Small intestine (tissue), 7 donors: ENCODE results near the gene ANKMY1. TPM values are rescaled to one million over a fixed set of nuclear protein-coding genes. Genes with fewer than 3 reads are reported as not detected.
"Not testable (repeated sequence)": the region's sequence is repeated elsewhere in the genome, so short reads cannot be mapped to it uniquely, and the experiment has no call there.

Experiments
- DNase-seq, 2 donors: peaks; one replicate each; pipeline versions ENCODE4 v3.0.0 to v3.0.0-alpha.2; 2013
- FAIRE-seq: peaks from 2 replicates; lab custom pipeline; 2012; peaks lifted over from hg19 to GRCh38; lab: Jason Lieb, UNC
- H3K27ac ChIP-seq, 3 donors: one replicate each; pipeline ENCODE4 v1.5.1; 2013; ENCODE audit warnings: low read length in 2 of 3, mild to moderate bottlenecking in 2 of 3, control low read depth in 1 of 3, inconsistent platforms in 1 of 3, low read depth in 1 of 3, moderate library complexity in 1 of 3
- H3K27me3 ChIP-seq, 3 donors: one replicate each; pipeline ENCODE4 v1.6.1; 2013; ENCODE audit warnings: low read length in 3 of 3, inconsistent platforms in 1 of 3; ENCODE audit not compliant: control insufficient read depth in 3 of 3, insufficient read depth in 3 of 3
- H3K36me3 ChIP-seq, 3 donors: one replicate each; pipeline ENCODE4 v1.6.1; 2013; ENCODE audit warnings: low read length in 3 of 3, inconsistent platforms in 1 of 3, low read depth in 1 of 3, mild to moderate bottlenecking in 1 of 3, moderate library complexity in 1 of 3; ENCODE audit not compliant: control insufficient read depth in 3 of 3, insufficient read depth in 2 of 3
- H3K4me1 ChIP-seq, 3 donors: one replicate each; pipeline ENCODE4 v1.6.1; 2013; ENCODE audit warnings: low read length in 2 of 3, inconsistent platforms in 1 of 3, low read depth in 1 of 3, mild to moderate bottlenecking in 1 of 3, moderate library complexity in 1 of 3; ENCODE audit not compliant: control insufficient read depth in 3 of 3, insufficient read depth in 2 of 3
- H3K4me3 ChIP-seq, 3 donors: one replicate each; pipeline ENCODE4 v1.5.1; 2013; ENCODE audit warnings: low read length in 3 of 3, control low read depth in 1 of 3, inconsistent platforms in 1 of 3, low read depth in 1 of 3, mild to moderate bottlenecking in 1 of 3, moderate library complexity in 1 of 3
- H3K9me3 ChIP-seq, 2 donors: one replicate each; pipeline ENCODE4 v1.6.1; 2013; ENCODE audit warnings: low read depth in 1 of 2, low read length in 1 of 2; ENCODE audit not compliant: control insufficient read depth in 2 of 2, insufficient read depth in 1 of 2
- WGBS, 3 donors: extraction: QIAGEN DNeasy Blood & Tissue Kit; methylation state at CpG; one replicate each; pipeline ENCODE4 v1.1.7; 2013; 5-methylcytosine and 5-hydroxymethylcytosine counted together
- polyA plus RNA-seq, 4 donors: library from polyadenylated mRNA; stranded (reverse) in 3 of 4; unstranded in 1 of 4; fragments of 200-250 nt in 3 of 4; fragments of 120-200 nt in 1 of 4; gene quantifications; one replicate each; pipeline versions ENCODE4 v1.2.1 to v1.2.3, GENCODE V29; 2013
- donor health status: healthy with polysubstance abuse.
- donor health status: control.
- donor health status: control.
- donor health status: Bipolar disorder and iron deficiency.
- donor health status: healthy.

ANKMY1 gene
- polyA plus RNA-seq, 4 donors, result 3.4 to 13.0 (median 5.9) TPM

GRCh38 chr2:240554767-240555493, 2.9 kb downstream of the ANKMY1 start:
- peaks cover 0 to 7% of the 10 kb centered on the region in 2 donors for H3K9me3 ChIP-seq
- H3K27me3 ChIP-seq, result no peaks in the 10 kb centered on the region
- 93 to 94% (median 94%) methylated on average over 17 of the region's 17 CpGs for WGBS, 3 donors
- FAIRE-seq (no peak), DNase-seq (no peak)
- peaks cover 4 to 28% (median 8%) of the 10 kb centered on the region in 3 donors for H3K4me1 ChIP-seq
- H3K36me3 ChIP-seq, result peaks cover 1 to 42% (median 3%) of the 10 kb centered on the region in 3 donors
- no peak overlapping the region for H3K27ac ChIP-seq
- H3K4me3 ChIP-seq, result no peak overlapping the region

- H3K27me3 ChIP-seq, result no peaks in the 10 kb centered on the region
- H3K4me3 ChIP-seq, result no peak overlapping the region
- peaks cover 2 to 19% (median 4%) of the 10 kb centered on the region in 3 donors for H3K4me1 ChIP-seq
- FAIRE-seq (no peak), DNase-seq (no peak)
- H3K27ac ChIP-seq, result no peak overlapping the region
- peaks cover 1 to 37% (median 3%) of the 10 kb centered on the region in 3 donors for H3K36me3 ChIP-seq
- peaks cover 0 to 7% of the 10 kb centered on the region in 2 donors for H3K9me3 ChIP-seq
- 89 to 99% (median 92%) methylated on average over 7 of the region's 7 CpGs for WGBS, 3 donors
These were observed 3.8 kb downstream of the ANKMY1 start for GRCh38 chr2:240553956-240554480.

GRCh38 chr2:240551811-240552210, 6.0 kb downstream of the ANKMY1 start:
- peaks cover 0 to 5% (median 0%) of the 10 kb centered on the region in 3 donors for H3K4me1 ChIP-seq
- DNase-seq (no peak), FAIRE-seq (no peak)
- peaks cover 1 to 31% (median 3%) of the 10 kb centered on the region in 3 donors for H3K36me3 ChIP-seq
- 28 to 71% (median 40%) methylated on average over 1 of the region's 1 CpG for WGBS, 3 donors
- H3K27ac ChIP-seq, result no peak overlapping the region
- H3K9me3 ChIP-seq, result peaks cover 0 to 7% of the 10 kb centered on the region in 2 donors
- H3K27me3 ChIP-seq, result no peaks in the 10 kb centered on the region
- H3K4me3 ChIP-seq, result no peak overlapping the region

GRCh38 chr2:240551288-240551687, 6.5 kb downstream of the ANKMY1 start:
- FAIRE-seq, result no peak
- WGBS, 3 donors, result 86 to 94% (median 91%) methylated on average over 4 of the region's 4 CpGs
- peaks cover 1 to 31% (median 3%) of the 10 kb centered on the region in 3 donors for H3K36me3 ChIP-seq
- H3K27me3 ChIP-seq, result no peaks in the 10 kb centered on the region
- H3K27ac ChIP-seq, result no peak overlapping the region
- DNase-seq, result no peak
- no peaks in the 10 kb centered on the region for H3K4me1 ChIP-seq
- H3K9me3 ChIP-seq, result peaks cover 0 to 7% of the 10 kb centered on the region in 2 donors
- no peak overlapping the region for H3K4me3 ChIP-seq

DNA sequence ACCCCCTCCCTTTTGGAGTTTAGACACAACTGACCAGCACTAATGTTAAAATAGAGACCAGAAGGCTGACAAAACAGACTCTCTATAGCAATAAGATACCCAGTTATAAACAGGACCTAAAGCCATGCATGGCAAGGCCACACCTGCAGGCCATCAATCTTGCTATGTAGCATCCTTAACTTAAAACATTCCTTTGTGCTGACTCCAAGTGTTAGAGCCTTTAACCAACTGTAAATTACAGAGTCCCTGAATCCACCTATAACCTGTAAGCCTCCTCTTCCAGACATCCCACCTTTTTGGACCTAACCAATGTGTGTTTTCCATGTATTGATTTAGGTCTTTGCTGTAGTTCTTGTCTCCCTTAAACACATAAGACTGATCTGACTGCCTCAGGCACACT, 17.9 kb downstream of the ANKMY1 start:
- Histone ChIP-seq H3K27ac (no peak overlapping the region), H3K9me3 (peaks cover 0 to 6% of the 10 kb centered on the region in 2 donors), H3K27me3 (no peaks in the 10 kb centered on the region), H3K36me3 (peaks cover 0 to 20% (median 2%) of the 10 kb centered on the region in 3 donors), H3K4me3 (no peak overlapping the region), H3K4me1 (no peaks in the 10 kb centered on the region)
- DNase-seq, result no peak
- no peak for FAIRE-seq

DNA sequence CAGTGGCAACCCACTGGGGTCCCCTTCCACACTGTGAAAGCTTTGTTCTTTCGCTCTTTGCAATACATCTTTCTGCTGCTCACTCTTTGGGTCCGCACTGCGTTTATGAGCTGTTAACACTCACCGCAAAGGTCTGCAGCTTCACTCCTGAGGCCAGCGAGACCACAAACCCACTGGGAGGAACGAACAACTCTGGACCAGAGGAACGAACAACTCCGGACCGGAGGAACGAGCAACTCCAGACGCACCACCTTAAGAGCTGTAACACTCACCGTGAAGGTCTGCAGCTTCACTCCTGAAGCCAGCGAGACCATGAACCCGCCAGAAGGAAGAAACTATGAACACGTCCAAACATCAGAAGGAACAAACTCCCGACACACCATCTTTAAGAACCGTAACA, 18.7 kb downstream of the ANKMY1 start:
- not testable (repeated sequence) for H3K27ac ChIP-seq, DNase-seq, H3K9me3 ChIP-seq, FAIRE-seq, H3K27me3 ChIP-seq, H3K4me3 ChIP-seq, H3K4me1 ChIP-seq
- 97 to 98% (median 98%) methylated on average over 17 of the region's 17 CpGs for WGBS, 3 donors
- peaks cover 0 to 23% (median 2%) of the 10 kb centered on the region in 3 donors for H3K36me3 ChIP-seq

DNA sequence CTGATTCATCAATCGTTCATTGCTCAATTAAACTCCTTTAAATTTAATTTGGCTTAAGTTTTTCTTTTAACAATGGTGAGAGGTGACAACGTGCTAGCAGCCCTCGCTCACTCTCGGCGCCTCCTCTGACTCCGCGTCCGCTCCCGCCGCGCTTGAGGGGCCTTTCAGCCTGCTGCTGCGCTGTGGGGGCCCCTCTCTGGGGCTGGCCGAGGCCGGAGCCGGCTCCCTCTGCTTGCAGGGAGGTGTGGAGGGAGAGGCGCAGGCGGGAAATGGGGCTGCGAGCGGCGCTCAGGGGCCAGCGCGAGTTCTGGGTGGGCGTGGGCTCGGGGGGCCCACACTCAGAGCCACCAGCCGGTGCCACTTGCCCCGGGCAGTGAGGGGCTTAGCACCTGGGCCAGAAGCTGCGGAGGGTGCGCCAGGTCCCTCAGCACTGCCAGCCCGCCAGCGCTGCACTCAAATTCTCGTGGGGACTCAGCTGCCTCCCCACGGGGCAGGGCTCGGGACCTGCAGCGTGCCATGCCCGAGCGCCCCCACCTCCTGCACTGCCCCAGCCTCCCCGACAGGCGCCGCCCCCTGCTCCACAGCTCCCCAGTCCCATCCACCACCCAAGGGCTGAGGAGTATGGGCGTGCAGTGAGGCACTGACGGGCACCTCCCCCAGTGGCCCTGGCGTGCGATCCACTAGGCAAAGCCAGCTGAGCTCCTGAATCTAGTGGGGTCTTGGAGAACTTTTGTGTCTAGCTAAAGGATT, 19.6 kb downstream of the ANKMY1 start:
- H3K36me3 ChIP-seq, result peaks cover 0 to 25% (median 2%) of the 10 kb centered on the region in 3 donors
- H3K4me1 ChIP-seq, result no peaks in the 10 kb centered on the region
- H3K4me3 ChIP-seq, result no peak overlapping the region
- H3K9me3 ChIP-seq, result peaks cover 0 to 10% of the 10 kb centered on the region in 2 donors
- no peak overlapping the region for H3K27ac ChIP-seq
- DNase-seq (no peak), FAIRE-seq (no peak)
- H3K27me3 ChIP-seq, result no peaks in the 10 kb centered on the region
- WGBS, 3 donors, result 93 to 98% (median 97%) methylated on average over 34 to 43 of the region's 43 CpGs

GRCh38 chr2:240532031-240532775, 25.6 kb downstream of the ANKMY1 start:
- Histone ChIP-seq H3K9me3 (peaks cover 0 to 37% of the 10 kb centered on the region in 2 donors), H3K4me3 (no peak overlapping the region), H3K4me1 (no peaks in the 10 kb centered on the region), H3K27ac (no peak overlapping the region), H3K36me3 (peaks cover 0 to 33% (median 2%) of the 10 kb centered on the region in 3 donors), H3K27me3 (no peaks in the 10 kb centered on the region)
- DNase-seq, result no peak
- FAIRE-seq, result no peak
- 89 to 100% (median 93%) methylated on average over 1 of the region's 1 CpG for WGBS, 3 donors
